HCT116 (cell line): Measurements from ENCODE around the gene RADIL. TPM values are rescaled to one million over a fixed set of nuclear protein-coding genes. Genes with fewer than 3 reads are reported as not detected.

ENCODE experiments used
- ATAC-seq: fragments of 200-7000 bp; cut with Tn5 transposase; 2 replicates; pipeline ENCODE4 v1.9.1; 2020; ENCODE audit warnings: mild to moderate bottlenecking, moderate library complexity
- BruUV-seq: library from RNA; stranded (reverse); fragments of 400-500 nt; replicated peaks from 2 replicates; lab custom pipeline; 2021; lab: Mats Ljungman, UMichigan
- CTCF ChIA-PET: fragments of 300-600 bp; sonication (Branson Sonifier 250); formaldehyde crosslinking; loops from one replicate; lab custom pipeline; 2021; ENCODE audit warnings: antibody characterized with exemption; lab: Charles Lee
- POLR2A ChIA-PET: fragments of 300-600, 350-600 bp; sonication (Branson Sonifier 250); formaldehyde crosslinking; loops from one replicate; lab custom pipeline; 2021; ENCODE audit warnings: antibody characterized with exemption; lab: Charles Lee
- RAD21 ChIA-PET, 2 experiments: fragments of 300-600 bp; sonication (Branson Sonifier 250); formaldehyde crosslinking; loops; one replicate each; lab custom pipeline; 2023; ENCODE audit warnings: low total read pairs in 2 of 2; ENCODE audit not compliant: uncharacterized antibody in 2 of 2, unreplicated experiment in 2 of 2, low non-redundant PET in 1 of 2; lab: Charles Lee
- DNase-seq: peaks from one replicate; pipeline ENCODE4 v3.0.0-alpha.2; 2010; ENCODE audit warnings: low read depth, low spot score
- H2AFZ ChIP-seq: fragments of 200-600 bp; shearing (Covaris generic), sonication (generic); 2 replicates; pipeline ENCODE4 v1.6.1; 2017; ENCODE audit warnings: low read depth, mixed run types, mixed read lengths, antibody characterized with exemption, low read length; ENCODE audit not compliant: poor library complexity, severe bottlenecking
- H3K27ac ChIP-seq: 2 replicates; pipeline ENCODE4 v1.5.1; 2012; ENCODE audit warnings: low read depth, low read length
- H3K27me3 ChIP-seq: fragments of 200-600 bp; sonication (generic); 2 replicates; pipeline ENCODE4 v1.6.1; 2016; ENCODE audit warnings: mixed run types, low read length, mixed read lengths; ENCODE audit not compliant: insufficient read depth
- H3K36me3 ChIP-seq, 2 experiments: fragments of 200-500 bp in 1 of 2; fragments of 200-600 bp in 1 of 2; sonication (Bioruptor generic) in 1 of 2; sonication (generic) in 1 of 2; 2 replicates each; pipeline versions ENCODE4 v1.5.1 to v1.6.1; 2014 to 2016; ENCODE audit warnings: low read length in 2 of 2, inconsistent platforms in 1 of 2, mixed read lengths in 1 of 2, mixed run types in 1 of 2; ENCODE audit not compliant: insufficient read depth in 2 of 2, control insufficient read depth in 1 of 2
- H3K4me1 ChIP-seq, 2 experiments: fragments of 200-600 bp in 1 of 2; sonication (generic) in 1 of 2; 2 replicates each; pipeline versions ENCODE4 v1.5.1 to v1.6.1; 2012 to 2017; ENCODE audit warnings: low read length in 2 of 2, inconsistent platforms in 1 of 2, mild to moderate bottlenecking in 1 of 2, mixed read lengths in 1 of 2, mixed run types in 1 of 2, moderate library complexity in 1 of 2; ENCODE audit not compliant: insufficient read depth in 2 of 2, control insufficient read depth in 1 of 2
- H3K4me2 ChIP-seq: fragments of 200-600 bp; sonication (generic); 2 replicates; pipeline ENCODE4 v1.6.1; 2017; ENCODE audit warnings: mixed run types, low read length, mixed read lengths
- H3K4me3 ChIP-seq, 2 experiments: fragments of 200-600 bp in 1 of 2; sonication (generic) in 1 of 2; replicated peaks in 1 of 2; 2 replicates each; pipeline ENCODE4 v1.5.1; 2011 to 2016; ENCODE audit warnings: low read length in 2 of 2, control low read depth in 1 of 2, low read depth in 1 of 2, mild to moderate bottlenecking in 1 of 2, mixed read lengths in 1 of 2, mixed run types in 1 of 2
- H3K79me2 ChIP-seq: fragments of 200-600 bp; sonication (generic); 2 replicates; pipeline ENCODE4 v1.6.1; 2017; ENCODE audit warnings: mild to moderate bottlenecking, mixed run types, low read length, moderate library complexity, mixed read lengths; ENCODE audit not compliant: insufficient read depth
- H3K9ac ChIP-seq: fragments of 200-600 bp; sonication (generic); 2 replicates; pipeline ENCODE4 v1.6.1; 2016; ENCODE audit warnings: low read length, mixed read lengths
- H3K9me2 ChIP-seq: fragments of 200-600 bp; sonication (generic), shearing (Covaris generic); 2 replicates; pipeline ENCODE4 v1.6.1; 2017; ENCODE audit warnings: mixed run types, mild to moderate bottlenecking, moderate library complexity; ENCODE audit not compliant: insufficient read depth
- H3K9me3 ChIP-seq, 2 experiments: fragments of 200-500 bp in 1 of 2; fragments of 200-600 bp in 1 of 2; sonication (Bioruptor generic) in 1 of 2; sonication (generic) in 1 of 2; 2 replicates each; pipeline ENCODE4 v1.6.1; 2014 to 2017; ENCODE audit warnings: low read length in 2 of 2, mixed read lengths in 2 of 2, inconsistent platforms in 1 of 2, low read depth in 1 of 2, mild to moderate bottlenecking in 1 of 2, mixed run types in 1 of 2, moderate library complexity in 1 of 2; ENCODE audit not compliant: control insufficient read depth in 1 of 2, insufficient read depth in 1 of 2
- H4K20me1 ChIP-seq: fragments of 200-600 bp; sonication (generic), shearing (Covaris generic); 2 replicates; pipeline ENCODE4 v1.6.1; 2017; ENCODE audit warnings: mixed run types, mild to moderate bottlenecking, moderate library complexity; ENCODE audit not compliant: insufficient read depth
- CEBPB ChIP-seq: IDR thresholded peaks from 2 replicates; pipeline ENCODE4 v1.6.1; 2012; ENCODE audit warnings: low read depth
- EGR1 ChIP-seq: IDR thresholded peaks from 2 replicates; pipeline ENCODE4 v1.6.1; 2012; ENCODE audit warnings: low read depth
- ELF1 ChIP-seq: IDR thresholded peaks from 2 replicates; pipeline ENCODE4 v1.6.1; 2012; ENCODE audit warnings: low read depth, borderline replicate concordance
- EZH2 ChIP-seq: fragments of 200-600 bp; sonication (generic); IDR thresholded peaks from 2 replicates; pipeline ENCODE4 v1.6.1; 2017; ENCODE audit warnings: antibody characterized with exemption, mixed run types
- FOSL1 ChIP-seq: IDR thresholded peaks from 2 replicates; pipeline ENCODE4 v1.6.1; 2012; ENCODE audit warnings: low read depth
- JUND ChIP-seq: IDR thresholded peaks from 2 replicates; pipeline ENCODE4 v1.6.1; 2012
- POLR2A ChIP-seq: IDR thresholded peaks from 2 replicates; pipeline ENCODE4 v1.7.0; 2011; ENCODE audit warnings: borderline replicate concordance; ENCODE audit not compliant: insufficient read depth, insufficient read length; ENCODE audit errors: extremely low read depth
- POLR2AphosphoS5 ChIP-seq: IDR thresholded peaks from 2 replicates; pipeline ENCODE4 v1.6.1; 2011; ENCODE audit warnings: mild to moderate bottlenecking, low read depth, low read length, moderate library complexity
- SIN3A ChIP-seq: IDR thresholded peaks from 2 replicates; pipeline ENCODE4 v1.6.1; 2012; ENCODE audit warnings: low read depth
- SP1 ChIP-seq: IDR thresholded peaks from 2 replicates; pipeline ENCODE4 v1.6.1; 2012; ENCODE audit warnings: low read depth
- SRF ChIP-seq: IDR thresholded peaks from 2 replicates; pipeline ENCODE4 v1.6.1; 2012; ENCODE audit warnings: low read depth
- TCF7L2 ChIP-seq: IDR thresholded peaks from 2 replicates; pipeline ENCODE4 v1.7.0; 2011; ENCODE audit warnings: borderline replicate concordance, inconsistent platforms; ENCODE audit not compliant: insufficient read depth, insufficient read length; ENCODE audit errors: extremely low read depth
- YY1 ChIP-seq: IDR thresholded peaks from 2 replicates; pipeline ENCODE4 v1.6.1; 2011; ENCODE audit warnings: low read length, low read depth, moderate library complexity, mild to moderate bottlenecking; ENCODE audit not compliant: insufficient replicate concordance; ENCODE audit errors: extremely low read depth
- ZFX ChIP-seq: fragments of 450-650 bp; IDR thresholded peaks from 2 replicates; pipeline ENCODE4 v1.6.1; 2017
- ZNF274 ChIP-seq: fragments of 200-500 bp; sonication (Bioruptor generic); IDR thresholded peaks from 2 replicates; pipeline ENCODE4 v1.6.1; 2014; ENCODE audit warnings: mild to moderate bottlenecking, low read depth, low read length, inconsistent platforms
- intact Hi-C: fragments of 100-400 bp; cut with micrococcal nuclease; formaldehyde crosslinking; loops from 2 replicates; pipeline ENCODE4 v1.10.0; 2022
- total RNA-seq: library from RNA; stranded (reverse); gene quantifications from one replicate; pipeline ENCODE4 v1.2.1, GENCODE V29; 2021; ENCODE audit not compliant: unreplicated experiment
- TF ChIP-seq, protein P1 (sequence below), 3 experiments: fragments of 200-600 bp in 1 of 3; sonication (generic) in 1 of 3; IDR thresholded peaks in 2 of 3; conservative IDR thresholded peaks in 1 of 3; 2 replicates each; pipeline ENCODE4 v1.5.1; 2012 to 2017; ENCODE audit warnings: low read depth in 2 of 3, low read length in 2 of 3, antibody characterized with exemption in 1 of 3, borderline replicate concordance in 1 of 3, control low read depth in 1 of 3, mild to moderate bottlenecking in 1 of 3, mixed read lengths in 1 of 3, mixed run types in 1 of 3, moderate library complexity in 1 of 3; ENCODE audit not compliant: insufficient read depth in 1 of 3
- TF ChIP-seq, protein P2 (sequence below): IDR thresholded peaks from 2 replicates; pipeline ENCODE4 v1.6.1; 2012
- TF ChIP-seq, protein P3 (sequence below): IDR thresholded peaks from 2 replicates; pipeline ENCODE4 v1.6.1; 2012; ENCODE audit warnings: low read depth

RADIL gene
- total RNA-seq, 1 experiment from 2014 or later, result 5.3 TPM

DNA sequence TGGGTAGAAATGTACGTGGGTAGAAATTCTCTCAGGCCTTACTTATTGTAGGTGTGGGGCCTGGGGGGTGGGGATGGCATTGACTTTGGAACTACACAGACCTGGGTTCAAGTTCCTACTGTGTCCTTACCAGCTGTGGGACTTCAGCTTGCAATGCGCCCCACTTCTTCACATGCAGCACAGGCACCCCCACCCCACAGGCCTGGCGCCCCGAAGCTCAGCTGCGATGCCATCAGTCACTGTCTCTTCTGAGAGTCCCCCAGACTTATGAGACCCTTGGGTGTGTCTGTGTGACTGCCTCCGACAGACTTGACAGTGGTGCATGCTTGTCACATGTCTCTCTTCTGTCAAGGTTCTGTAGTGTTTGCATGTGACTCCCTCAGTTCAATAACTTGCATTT, 111.2 kb downstream of the RADIL start (continued):
- no peak for TF ChIP-seq SP1

DNA sequence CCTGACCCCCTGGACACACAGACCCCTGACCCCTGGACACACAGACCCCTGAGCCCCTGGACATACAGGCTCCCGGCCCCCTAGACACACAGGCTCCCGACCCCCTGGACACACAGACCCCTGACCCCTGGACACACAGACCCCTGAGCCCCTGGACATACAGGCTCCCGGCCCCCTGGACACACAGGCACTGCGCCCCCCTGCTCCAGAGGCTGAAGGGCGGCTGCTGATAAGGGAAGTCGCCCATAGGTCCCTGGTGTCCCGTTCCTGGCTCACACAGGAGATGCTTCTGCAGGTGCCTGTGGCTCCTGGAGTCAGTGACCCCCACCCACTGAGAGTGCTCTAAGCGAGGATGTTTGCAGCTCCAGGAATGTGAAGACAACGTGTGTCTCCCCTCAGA, 111.8 kb downstream of the RADIL start:
- DNase-seq (no peak), ATAC-seq (no peak)
- Histone ChIP-seq H3K4me3 (no peak overlapping the region), H3K9ac (no peak overlapping the region), H3K27ac (no peak overlapping the region), H3K9me3 (no peaks in the 10 kb centered on the region), H3K36me3 (peaks cover 0 to 3% of the 10 kb centered on the region in 2 experiments; a peak in 2 of 4 replicates), H3K79me2 (peaks cover 16% of the 10 kb centered on the region), H3K27me3 (no peaks in the 10 kb centered on the region), H3K4me2 (no peak overlapping the region), H2AFZ (no peak overlapping the region), H3K9me2 (no peaks in the 10 kb centered on the region), H3K4me1 (peaks cover 5 to 15% of the 10 kb centered on the region in 2 experiments; a peak in 3 of 4 replicates), H4K20me1 (no peaks in the 10 kb centered on the region)
- RAD21 ChIA-PET, result no interaction called here
- BruUV-seq, result no TSS peak
- intact Hi-C loops, result no loop called here
- TF ChIP-seq, protein P1, sequence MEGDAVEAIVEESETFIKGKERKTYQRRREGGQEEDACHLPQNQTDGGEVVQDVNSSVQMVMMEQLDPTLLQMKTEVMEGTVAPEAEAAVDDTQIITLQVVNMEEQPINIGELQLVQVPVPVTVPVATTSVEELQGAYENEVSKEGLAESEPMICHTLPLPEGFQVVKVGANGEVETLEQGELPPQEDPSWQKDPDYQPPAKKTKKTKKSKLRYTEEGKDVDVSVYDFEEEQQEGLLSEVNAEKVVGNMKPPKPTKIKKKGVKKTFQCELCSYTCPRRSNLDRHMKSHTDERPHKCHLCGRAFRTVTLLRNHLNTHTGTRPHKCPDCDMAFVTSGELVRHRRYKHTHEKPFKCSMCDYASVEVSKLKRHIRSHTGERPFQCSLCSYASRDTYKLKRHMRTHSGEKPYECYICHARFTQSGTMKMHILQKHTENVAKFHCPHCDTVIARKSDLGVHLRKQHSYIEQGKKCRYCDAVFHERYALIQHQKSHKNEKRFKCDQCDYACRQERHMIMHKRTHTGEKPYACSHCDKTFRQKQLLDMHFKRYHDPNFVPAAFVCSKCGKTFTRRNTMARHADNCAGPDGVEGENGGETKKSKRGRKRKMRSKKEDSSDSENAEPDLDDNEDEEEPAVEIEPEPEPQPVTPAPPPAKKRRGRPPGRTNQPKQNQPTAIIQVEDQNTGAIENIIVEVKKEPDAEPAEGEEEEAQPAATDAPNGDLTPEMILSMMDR (IDR thresholded peaks at IDR 0.05 in 2 of 3, conservative IDR thresholded peaks at IDR 0.05 in 1 of 3; ENCODE audit: borderline replicate concordance in 1 of 3, insufficient read depth in 1 of 3, low read depth in 2 of 3, low read length in 2 of 3), result no peak
- TF ChIP-seq TCF7L2, result no peak
- no peak for TF ChIP-seq SP1
- TF ChIP-seq, protein P2, sequence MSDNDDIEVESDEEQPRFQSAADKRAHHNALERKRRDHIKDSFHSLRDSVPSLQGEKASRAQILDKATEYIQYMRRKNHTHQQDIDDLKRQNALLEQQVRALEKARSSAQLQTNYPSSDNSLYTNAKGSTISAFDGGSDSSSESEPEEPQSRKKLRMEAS, result no peak
- TF ChIP-seq ZNF274, result no peak
- no peak for TF ChIP-seq EZH2
- TF ChIP-seq ZFX, result no peak
- no peak for TF ChIP-seq YY1
- TF ChIP-seq POLR2AphosphoS5, result no peak
- TF ChIP-seq POLR2A, result no peak
- TF ChIP-seq CEBPB, result no peak
- TF ChIP-seq JUND, result no peak
- no peak for TF ChIP-seq SRF
- no peak for TF ChIP-seq ELF1
- TF ChIP-seq, protein P3, sequence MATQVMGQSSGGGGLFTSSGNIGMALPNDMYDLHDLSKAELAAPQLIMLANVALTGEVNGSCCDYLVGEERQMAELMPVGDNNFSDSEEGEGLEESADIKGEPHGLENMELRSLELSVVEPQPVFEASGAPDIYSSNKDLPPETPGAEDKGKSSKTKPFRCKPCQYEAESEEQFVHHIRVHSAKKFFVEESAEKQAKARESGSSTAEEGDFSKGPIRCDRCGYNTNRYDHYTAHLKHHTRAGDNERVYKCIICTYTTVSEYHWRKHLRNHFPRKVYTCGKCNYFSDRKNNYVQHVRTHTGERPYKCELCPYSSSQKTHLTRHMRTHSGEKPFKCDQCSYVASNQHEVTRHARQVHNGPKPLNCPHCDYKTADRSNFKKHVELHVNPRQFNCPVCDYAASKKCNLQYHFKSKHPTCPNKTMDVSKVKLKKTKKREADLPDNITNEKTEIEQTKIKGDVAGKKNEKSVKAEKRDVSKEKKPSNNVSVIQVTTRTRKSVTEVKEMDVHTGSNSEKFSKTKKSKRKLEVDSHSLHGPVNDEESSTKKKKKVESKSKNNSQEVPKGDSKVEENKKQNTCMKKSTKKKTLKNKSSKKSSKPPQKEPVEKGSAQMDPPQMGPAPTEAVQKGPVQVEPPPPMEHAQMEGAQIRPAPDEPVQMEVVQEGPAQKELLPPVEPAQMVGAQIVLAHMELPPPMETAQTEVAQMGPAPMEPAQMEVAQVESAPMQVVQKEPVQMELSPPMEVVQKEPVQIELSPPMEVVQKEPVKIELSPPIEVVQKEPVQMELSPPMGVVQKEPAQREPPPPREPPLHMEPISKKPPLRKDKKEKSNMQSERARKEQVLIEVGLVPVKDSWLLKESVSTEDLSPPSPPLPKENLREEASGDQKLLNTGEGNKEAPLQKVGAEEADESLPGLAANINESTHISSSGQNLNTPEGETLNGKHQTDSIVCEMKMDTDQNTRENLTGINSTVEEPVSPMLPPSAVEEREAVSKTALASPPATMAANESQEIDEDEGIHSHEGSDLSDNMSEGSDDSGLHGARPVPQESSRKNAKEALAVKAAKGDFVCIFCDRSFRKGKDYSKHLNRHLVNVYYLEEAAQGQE, result no peak
- no peak for TF ChIP-seq SIN3A
- TF ChIP-seq FOSL1, result no peak
- no peak for TF ChIP-seq EGR1
- CTCF ChIA-PET, result no interaction called here
- POLR2A ChIA-PET, result no interaction called here
